Prostate gland (tissue), 2 donors: Measurements from ENCODE around the gene OGDH. TPM values are rescaled to one million over a fixed set of nuclear protein-coding genes. Genes with fewer than 3 reads are reported as not detected.
"Not testable (repeated sequence)": the region's sequence is repeated elsewhere in the genome, so short reads cannot be mapped to it uniquely, and the experiment has no call there.

Source experiments
- DNase-seq: peaks from one replicate; pipeline ENCODE4 v3.0.0-alpha.2; 2019; ENCODE audit warnings: low spot score
- H3K27ac ChIP-seq, 2 donors: fragments of 200-600 bp; sonication (generic); 2 replicates each; pipeline ENCODE4 v1.5.1; 2017 to 2019
- H3K27me3 ChIP-seq: fragments of 200-600 bp; sonication (generic); replicated peaks from 2 replicates; pipeline ENCODE4 v1.5.1; 2019; ENCODE audit not compliant: insufficient read depth
- H3K36me3 ChIP-seq, 2 donors: fragments of 200-600 bp; sonication (generic); 1 replicate in 1 of 2; 2 replicates in 1 of 2; pipeline versions ENCODE4 v1.5.1 to v1.8.1; 2017 to 2019
- H3K4me1 ChIP-seq: fragments of 200-600 bp; sonication (generic); replicated peaks from 2 replicates; pipeline ENCODE4 v1.5.1; 2019
- H3K4me3 ChIP-seq, 2 donors: fragments of 200-600 bp; sonication (generic); 2 replicates each; pipeline ENCODE4 v1.5.1; 2017 to 2019
- H3K9me3 ChIP-seq: fragments of 200-600 bp; sonication (generic); 2 replicates; pipeline ENCODE4 v1.5.1; 2017
- POLR2A ChIP-seq: fragments of 450-650 bp; IDR thresholded peaks from one replicate; pipeline ENCODE4 v1.6.1; 2016; ENCODE audit warnings: antibody characterized with exemption, mild to moderate bottlenecking
- POLR2AphosphoS5 ChIP-seq: sonication (generic); formaldehyde crosslinking; IDR thresholded peaks from one replicate; pipeline ENCODE4 v1.6.1; 2017; ENCODE audit warnings: antibody characterized with exemption
- WGBS: methylation state at CpG from one replicate; pipeline ENCODE4 v1.1.5; 2018; 5-methylcytosine and 5-hydroxymethylcytosine counted together
- intact Hi-C: fragments of 100-400 bp; cut with DNase I; formaldehyde crosslinking; loops from one replicate; pipeline ENCODE4 v1.14.2; 2022
- total RNA-seq, 2 donors: library from RNA; depleted of rRNA; stranded (reverse); fragments of >200 nt; gene quantifications; one replicate each; pipeline ENCODE4 v1.1.0, GENCODE V29; 2016
- TF ChIP-seq, protein P1 (sequence below), 4 experiments: fragments of 200-600 bp in 2 of 4; fragments of 450-650 bp in 2 of 4; sonication (generic) in 2 of 4; IDR thresholded peaks; 1 replicate in 3 of 4; 2 replicates in 1 of 4; pipeline ENCODE4 v1.5.1; 2016 to 2019; ENCODE audit warnings: antibody characterized with exemption in 4 of 4, mild to moderate bottlenecking in 2 of 4, moderate library complexity in 2 of 4

The OGDH gene
- total RNA-seq, 2 donors from 2014 or later: 70.4 to 96.9 TPM

DNA sequence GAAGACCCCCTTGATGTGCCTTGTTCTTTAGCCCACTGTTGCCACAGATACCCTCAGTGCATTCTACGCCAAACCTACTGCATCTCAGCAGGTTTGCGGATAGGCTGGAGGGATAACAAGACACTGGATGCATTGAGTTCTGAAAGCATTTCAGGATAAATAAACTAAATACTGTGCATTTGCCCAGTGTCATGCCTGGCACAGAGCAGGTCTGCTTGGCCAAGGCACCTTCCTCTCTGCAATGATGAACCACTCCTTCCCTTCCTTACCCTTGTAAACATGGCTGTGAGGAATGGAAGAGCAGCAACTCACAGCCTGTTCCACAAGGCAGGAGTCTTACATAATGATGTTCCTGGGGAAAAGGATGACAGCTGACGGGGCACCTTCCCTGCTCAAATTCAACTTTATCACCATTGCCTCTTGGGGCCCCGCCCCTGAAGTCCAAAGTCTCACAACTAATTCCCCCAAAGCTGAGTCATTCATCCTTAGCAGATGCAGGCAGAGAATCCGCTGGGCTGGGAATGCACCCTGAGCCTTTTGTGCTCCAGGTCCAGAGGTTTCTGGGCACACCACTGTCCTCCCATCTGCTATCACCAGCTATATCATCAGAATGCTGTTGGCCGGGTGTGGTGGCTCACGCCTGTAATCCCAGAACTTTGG lies 44.3 kb upstream of the OGDH start:
- Histone ChIP-seq H3K4me1 (no peaks in the 10 kb centered on the region), H3K9me3 (no peaks in the 10 kb centered on the region), H3K4me3 (no peak overlapping the region), H3K27ac (no peak overlapping the region), H3K36me3 (peaks cover 0 to 8% of the 10 kb centered on the region in 2 donors), H3K27me3 (no peaks in the 10 kb centered on the region)
- intact Hi-C loops: no loop called here
- 91% methylated on average over 7 of the region's 7 CpGs for WGBS
- DNase-seq: no peak
- TF ChIP-seq, protein P1, sequence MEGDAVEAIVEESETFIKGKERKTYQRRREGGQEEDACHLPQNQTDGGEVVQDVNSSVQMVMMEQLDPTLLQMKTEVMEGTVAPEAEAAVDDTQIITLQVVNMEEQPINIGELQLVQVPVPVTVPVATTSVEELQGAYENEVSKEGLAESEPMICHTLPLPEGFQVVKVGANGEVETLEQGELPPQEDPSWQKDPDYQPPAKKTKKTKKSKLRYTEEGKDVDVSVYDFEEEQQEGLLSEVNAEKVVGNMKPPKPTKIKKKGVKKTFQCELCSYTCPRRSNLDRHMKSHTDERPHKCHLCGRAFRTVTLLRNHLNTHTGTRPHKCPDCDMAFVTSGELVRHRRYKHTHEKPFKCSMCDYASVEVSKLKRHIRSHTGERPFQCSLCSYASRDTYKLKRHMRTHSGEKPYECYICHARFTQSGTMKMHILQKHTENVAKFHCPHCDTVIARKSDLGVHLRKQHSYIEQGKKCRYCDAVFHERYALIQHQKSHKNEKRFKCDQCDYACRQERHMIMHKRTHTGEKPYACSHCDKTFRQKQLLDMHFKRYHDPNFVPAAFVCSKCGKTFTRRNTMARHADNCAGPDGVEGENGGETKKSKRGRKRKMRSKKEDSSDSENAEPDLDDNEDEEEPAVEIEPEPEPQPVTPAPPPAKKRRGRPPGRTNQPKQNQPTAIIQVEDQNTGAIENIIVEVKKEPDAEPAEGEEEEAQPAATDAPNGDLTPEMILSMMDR (IDR thresholded peaks at IDR 0.05): no peak
- TF ChIP-seq POLR2AphosphoS5 (no peak), POLR2A (no peak)

DNA sequence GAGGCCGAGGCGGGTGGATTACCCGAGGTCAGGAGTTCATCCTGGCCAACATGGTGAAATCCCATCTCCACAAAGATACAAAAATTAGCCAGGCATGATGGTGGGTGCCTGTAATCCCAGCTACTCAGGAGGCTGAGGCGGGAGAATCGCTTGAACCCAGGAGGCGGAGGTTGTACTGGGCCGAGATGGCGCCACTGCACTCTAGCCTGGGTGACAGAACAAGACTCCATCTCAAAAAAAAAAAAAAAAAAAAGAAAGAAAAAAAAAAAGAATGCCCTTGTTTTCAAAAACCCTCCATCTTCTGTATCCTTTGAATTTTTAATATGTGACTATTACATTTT lies 43.8 kb upstream of the OGDH start:
- intact Hi-C loops, H3K9me3 ChIP-seq, H3K36me3 ChIP-seq, H3K27me3 ChIP-seq, DNase-seq, H3K4me1 ChIP-seq, H3K4me3 ChIP-seq, H3K27ac ChIP-seq: not testable (repeated sequence)
- 94% methylated on average over 8 of the region's 8 CpGs for WGBS

DNA sequence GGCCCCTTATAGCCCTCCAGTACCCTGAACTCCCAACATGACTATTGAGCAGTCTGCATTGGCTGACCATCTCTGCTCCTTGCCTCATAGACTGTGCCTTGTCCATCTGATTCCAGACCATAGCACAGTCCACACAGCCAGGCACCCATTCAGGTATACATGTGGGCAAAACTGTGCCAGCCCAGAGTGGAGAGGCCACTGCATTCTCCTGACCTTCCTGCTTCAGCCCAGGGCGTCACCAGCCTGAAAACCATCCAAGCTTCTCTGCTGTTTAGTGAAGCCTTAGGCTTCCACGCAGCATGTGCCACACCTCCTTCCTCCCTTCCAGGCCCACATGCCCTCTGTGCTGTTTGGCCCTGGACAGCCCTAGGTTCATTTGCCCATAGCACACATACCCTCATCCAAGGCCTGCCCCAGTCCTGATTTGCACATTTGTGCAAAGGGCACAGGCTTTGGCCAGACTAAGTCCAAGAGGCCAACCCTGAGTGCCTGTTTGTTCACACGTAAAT lies 43.2 kb upstream of the OGDH start:
- DNase-seq: no peak
- Histone ChIP-seq H3K4me3 (no peak overlapping the region), H3K36me3 (peaks cover 0 to 11% of the 10 kb centered on the region in 2 donors), H3K27ac (no peak overlapping the region), H3K27me3 (no peaks in the 10 kb centered on the region), H3K4me1 (no peaks in the 10 kb centered on the region), H3K9me3 (no peaks in the 10 kb centered on the region)
- intact Hi-C loops: no loop called here
- 75% methylated on average over 3 of the region's 3 CpGs for WGBS
- TF ChIP-seq POLR2A: no peak
- TF ChIP-seq POLR2AphosphoS5: no peak
- TF ChIP-seq, protein P1 (IDR thresholded peaks at IDR 0.05): no peak

DNA sequence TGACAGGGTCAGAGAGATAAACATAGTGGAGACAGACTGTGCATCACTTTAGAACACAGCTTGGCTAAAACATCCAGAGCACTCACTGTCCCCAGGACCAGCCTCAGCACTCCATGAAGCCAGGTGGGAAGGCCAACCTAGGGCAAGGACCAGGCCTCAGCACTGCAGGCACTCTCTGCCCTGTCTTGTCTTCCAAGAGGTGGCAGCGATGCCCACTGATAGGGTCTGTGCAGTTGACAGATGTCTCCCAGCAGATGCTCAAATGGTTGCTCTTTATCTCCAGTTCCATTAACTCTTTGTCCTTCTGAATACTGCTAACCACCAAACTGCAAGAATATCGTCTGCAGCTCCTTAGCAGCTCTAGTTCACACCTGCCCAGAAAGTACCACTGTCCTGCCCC lies 41.8 kb upstream of the OGDH start:
- intact Hi-C loops: loop anchor here (5.0 kb wide), 2 partner anchors 87 to 322 kb away; no protein-coding TSS in a partner anchor
- WGBS: 76% methylated on average over 2 of the region's 2 CpGs
- Histone ChIP-seq H3K36me3 (peaks cover 3 to 18% of the 10 kb centered on the region in 2 donors), H3K4me3 (no peak overlapping the region), H3K27ac (no peak overlapping the region), H3K9me3 (no peaks in the 10 kb centered on the region), H3K27me3 (no peaks in the 10 kb centered on the region), H3K4me1 (no peaks in the 10 kb centered on the region)
- DNase-seq: no peak
- TF ChIP-seq POLR2A (no peak), POLR2AphosphoS5 (no peak)
- TF ChIP-seq, protein P1 (IDR thresholded peaks at IDR 0.05): no peak

DNA sequence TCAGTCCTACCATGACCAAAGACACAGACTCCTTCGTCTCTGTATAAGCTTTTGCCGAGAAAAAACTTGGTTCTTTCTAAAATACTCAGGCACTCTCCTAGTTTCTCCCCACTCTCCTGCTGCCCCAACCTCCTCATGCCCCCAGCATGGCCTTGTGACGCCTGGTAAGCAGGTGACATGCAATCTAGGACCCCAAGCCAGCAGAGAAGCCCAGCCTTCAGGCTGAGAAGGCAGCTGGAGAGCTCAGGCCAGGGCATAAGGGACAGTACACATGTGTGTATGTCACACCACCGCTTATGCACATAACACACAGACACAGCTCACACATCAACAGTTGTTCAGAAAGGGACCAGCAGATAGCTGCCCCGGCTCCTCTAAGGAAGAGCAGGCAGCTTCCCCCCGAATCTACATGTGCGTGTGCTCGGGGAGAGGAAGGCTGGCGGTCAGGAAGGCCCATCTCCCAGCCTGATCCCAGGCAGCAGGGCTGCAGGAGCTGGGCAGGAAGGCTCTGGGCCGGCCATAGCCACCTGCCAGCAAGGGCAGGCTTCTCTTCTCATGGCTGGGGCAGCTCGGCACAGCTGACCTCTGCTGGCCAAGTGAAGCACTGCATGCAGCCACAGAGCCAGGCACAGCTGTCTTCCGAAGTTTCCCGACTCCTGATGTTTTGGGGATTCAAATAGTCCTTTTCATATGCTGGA lies 41.2 kb upstream of the OGDH start:
- Histone ChIP-seq H3K4me1 (no peaks in the 10 kb centered on the region), H3K4me3 (no peak overlapping the region), H3K27me3 (no peaks in the 10 kb centered on the region), H3K36me3 (peaks cover 6 to 24% of the 10 kb centered on the region in 2 donors), H3K27ac (no peak overlapping the region), H3K9me3 (no peaks in the 10 kb centered on the region)
- intact Hi-C loops: loop anchor here (5.0 kb wide), 2 partner anchors 88 to 323 kb away; no protein-coding TSS in a partner anchor
- 54% methylated on average over 12 of the region's 13 CpGs for WGBS
- DNase-seq: peak; percentile 56
- TF ChIP-seq POLR2AphosphoS5: peak; percentile 47
- TF ChIP-seq, protein P1 (IDR thresholded peaks at IDR 0.05): peak; percentile 90 to 98 (median 94)
- TF ChIP-seq POLR2A: no peak
